OCI-LY1 (cell line): ENCODE data around the gene TRAPPC2L.

ENCODE experiments used
- H2AFZ ChIP-seq: fragments of 200-600 bp; sonication (generic), shearing (Covaris generic); 2 replicates; pipeline ENCODE4 v1.6.0; 2014; ENCODE audit warnings: antibody characterized with exemption, mild to moderate bottlenecking, low read length
- H3F3A ChIP-seq: fragments of 200-600 bp; sonication (generic), shearing (Covaris generic); 2 replicates; pipeline ENCODE4 v1.6.0; 2014; ENCODE audit warnings: mild to moderate bottlenecking, antibody characterized with exemption, low read length, moderate library complexity; ENCODE audit not compliant: insufficient read depth
- H3K27ac ChIP-seq: fragments of 200-600 bp; sonication (generic); 2 replicates; pipeline ENCODE4 v1.5.1; 2014; ENCODE audit warnings: low read length, mixed run types, mild to moderate bottlenecking, low read depth; ENCODE audit not compliant: poor library complexity, severe bottlenecking
- H3K27me3 ChIP-seq: fragments of 200-600 bp; sonication (generic); 2 replicates; pipeline ENCODE4 v1.6.0; 2014; ENCODE audit warnings: antibody characterized with exemption, mild to moderate bottlenecking, low read length, moderate library complexity; ENCODE audit not compliant: insufficient read depth
- H3K36me3 ChIP-seq: fragments of 200-600 bp; sonication (generic); 2 replicates; pipeline ENCODE4 v1.6.1; 2014; ENCODE audit warnings: mild to moderate bottlenecking, antibody characterized with exemption, low read length, moderate library complexity, mixed read lengths; ENCODE audit not compliant: insufficient read depth
- H3K4me1 ChIP-seq: fragments of 200-600 bp; sonication (generic); 2 replicates; pipeline ENCODE4 v1.5.1; 2014; ENCODE audit warnings: mild to moderate bottlenecking, low read length, moderate library complexity; ENCODE audit not compliant: insufficient read depth, severe bottlenecking
- H3K4me2 ChIP-seq: fragments of 200-600 bp; sonication (generic), shearing (Covaris generic); 2 replicates; pipeline ENCODE4 v1.6.1; 2014; ENCODE audit warnings: low read length
- H3K4me3 ChIP-seq: fragments of 200-600 bp; sonication (generic); 2 replicates; pipeline ENCODE4 v1.5.1; 2014; ENCODE audit warnings: low read length, low read depth, mild to moderate bottlenecking, mixed read lengths; ENCODE audit not compliant: poor library complexity, severe bottlenecking
- H3K79me2 ChIP-seq: fragments of 200-600 bp; shearing (Covaris generic); 2 replicates; pipeline ENCODE4 v1.6.1; 2016; ENCODE audit warnings: mixed run types, low read length, mixed read lengths; ENCODE audit not compliant: insufficient read depth
- H3K9ac ChIP-seq: fragments of 200-600 bp; sonication (generic), shearing (Covaris generic); 2 replicates; pipeline ENCODE4 v1.6.1; 2014; ENCODE audit warnings: mild to moderate bottlenecking, low read length, mixed read lengths
- H3K9me2 ChIP-seq: fragments of 200-600 bp; sonication (generic), shearing (Covaris generic); 2 replicates; pipeline ENCODE4 v1.6.1; 2014; ENCODE audit warnings: low read depth, mild to moderate bottlenecking, low read length, mixed read lengths
- H3K9me3 ChIP-seq: fragments of 200-600 bp; shearing (Covaris generic); 2 replicates; pipeline ENCODE4 v1.6.1; 2014; ENCODE audit warnings: low read length, mixed read lengths
- H4K20me1 ChIP-seq: fragments of 200-600 bp; sonication (generic), shearing (Covaris generic); 2 replicates; pipeline ENCODE4 v1.6.0; 2016; ENCODE audit warnings: mild to moderate bottlenecking, low read length; ENCODE audit not compliant: insufficient read depth
- CTCF ChIP-seq: fragments of 200-600 bp; sonication (generic), shearing (Covaris generic); IDR thresholded peaks from 2 replicates; pipeline ENCODE4 v1.5.1; 2017; ENCODE audit warnings: mild to moderate bottlenecking, antibody characterized with exemption, low read length, moderate library complexity, mixed read lengths
- EZH2 ChIP-seq: fragments of 200-600 bp; sonication (generic), shearing (Covaris generic); IDR thresholded peaks from 2 replicates; pipeline ENCODE4 v1.8.0; 2017; ENCODE audit warnings: borderline replicate concordance, mixed run types, mild to moderate bottlenecking, antibody characterized with exemption, low read length, moderate library complexity, mixed read lengths

TRAPPC2L gene

DNA sequence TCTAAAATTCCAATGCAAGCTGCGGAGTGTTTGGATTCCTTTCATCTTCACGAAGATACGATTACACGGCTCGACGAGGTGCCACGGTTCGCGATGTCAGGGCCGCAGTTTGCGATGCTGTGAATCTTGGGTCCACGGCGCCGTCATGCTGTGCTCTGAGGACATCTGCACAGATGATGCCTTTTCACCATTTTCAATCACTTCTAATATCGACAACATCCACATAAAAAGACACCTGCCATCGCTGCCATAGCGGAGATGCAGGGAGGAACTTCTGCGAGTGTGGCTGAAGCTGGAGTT lies 38.4 kb upstream of the TRAPPC2L start:
- H3K27ac ChIP-seq: no peak overlapping the region
- H4K20me1 ChIP-seq: no peaks in the 10 kb centered on the region
- no peak overlapping the region for H3K9ac ChIP-seq
- no peaks in the 10 kb centered on the region for H3K9me2 ChIP-seq
- TF ChIP-seq CTCF: no peak
- no peak for TF ChIP-seq EZH2
- peaks cover 7% of the 10 kb centered on the region; the same call in 1 of the 2 replicates for H3K27me3 ChIP-seq
- H2AFZ ChIP-seq: no peak overlapping the region
- H3F3A ChIP-seq: no peaks in the 10 kb centered on the region
- no peak overlapping the region for H3K4me3 ChIP-seq
- no peak overlapping the region for H3K4me2 ChIP-seq
- H3K79me2 ChIP-seq: no peaks in the 10 kb centered on the region
- H3K4me1 ChIP-seq: no peaks in the 10 kb centered on the region
- no peaks in the 10 kb centered on the region for H3K36me3 ChIP-seq
- H3K9me3 ChIP-seq: no peaks in the 10 kb centered on the region

GRCh38 chr16:88819126-88819525 lies 37.8 kb upstream of the TRAPPC2L start:
- Histone ChIP-seq H2AFZ (no peak overlapping the region), H3K4me3 (no peak overlapping the region), H3K27ac (no peak overlapping the region)

DNA sequence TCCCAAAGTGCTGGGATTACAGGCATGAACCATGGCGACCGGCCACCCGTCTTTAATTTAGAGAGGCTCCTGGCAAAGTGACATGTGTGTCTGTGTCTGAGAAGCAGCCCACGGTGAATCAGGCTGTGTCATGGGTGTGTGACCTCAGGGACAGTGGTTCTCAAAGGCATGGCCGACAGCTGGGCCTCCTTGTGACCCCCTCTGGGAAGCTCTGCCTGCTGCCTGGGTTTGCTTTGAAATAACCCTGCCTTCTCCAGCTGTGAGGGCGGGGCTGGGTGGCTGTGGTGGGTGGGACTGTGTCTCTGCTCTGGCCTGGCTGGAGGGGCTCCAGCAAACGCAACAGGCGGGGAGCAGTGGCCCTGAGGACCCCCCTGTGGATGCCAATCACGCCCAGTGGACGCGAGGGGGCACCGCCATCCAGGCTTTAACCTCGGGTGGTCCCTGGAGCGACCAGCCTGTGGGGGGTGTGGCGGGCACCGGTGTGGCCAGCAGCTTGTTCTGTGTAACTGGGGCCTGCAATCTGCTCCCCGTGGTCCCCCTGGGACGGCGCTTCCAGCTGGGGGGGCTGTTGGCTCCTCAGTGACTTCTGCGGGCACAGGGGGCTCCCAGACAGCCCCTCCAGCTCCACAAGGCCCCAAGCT lies 36.4 kb upstream of the TRAPPC2L start:
- no peaks in the 10 kb centered on the region for H3K79me2 ChIP-seq
- H3K9ac ChIP-seq: no peak overlapping the region
- H4K20me1 ChIP-seq: no peaks in the 10 kb centered on the region
- H3K4me3 ChIP-seq: no peak overlapping the region
- H3K27me3 ChIP-seq: peaks cover 7% of the 10 kb centered on the region; the same call in 1 of the 2 replicates
- H3F3A ChIP-seq: no peaks in the 10 kb centered on the region
- H3K36me3 ChIP-seq: no peaks in the 10 kb centered on the region
- no peaks in the 10 kb centered on the region for H3K4me1 ChIP-seq
- H3K9me3 ChIP-seq: no peaks in the 10 kb centered on the region
- TF ChIP-seq CTCF: no peak
- TF ChIP-seq EZH2: no peak
- H2AFZ ChIP-seq: no peak overlapping the region
- H3K9me2 ChIP-seq: no peaks in the 10 kb centered on the region
- no peak overlapping the region for H3K27ac ChIP-seq
- no peak overlapping the region for H3K4me2 ChIP-seq

More at GRCh38 chr16:88819126-88819525, 37.8 kb upstream of the TRAPPC2L start:
- Histone ChIP-seq H3K9me2 (no peaks in the 10 kb centered on the region), H3K4me2 (no peak overlapping the region), H3K79me2 (no peaks in the 10 kb centered on the region), H3K27me3 (peaks cover 7% of the 10 kb centered on the region; the same call in 1 of the 2 replicates), H3F3A (no peaks in the 10 kb centered on the region), H3K36me3 (no peaks in the 10 kb centered on the region), H3K9me3 (no peaks in the 10 kb centered on the region), H3K9ac (no peak overlapping the region), H3K4me1 (no peaks in the 10 kb centered on the region), H4K20me1 (no peaks in the 10 kb centered on the region)
- TF ChIP-seq CTCF: no peak
- no peak for TF ChIP-seq EZH2
